Measurements from ENCODE around the gene CES2.
A peak's percentile ranks its signal among the peaks of the same experiment; 100 is the strongest.
"Not testable (repeated sequence)": the region's sequence is repeated elsewhere in the genome, so short reads cannot be mapped to it uniquely, and the experiment has no call there.

The CES2 gene

GRCh38 chr16:66942981-66943380 is 7.7 kb downstream of the CES2 start:
- peaks cover 9% of the 10 kb centered on the region for H3K4me1 Mint-ChIP-seq (ENCODE audit: low read depth)
- peaks cover 17% of the 10 kb centered on the region for H3K36me3 Mint-ChIP-seq (ENCODE audit: low read depth)
- H3K27ac Mint-ChIP-seq = no peak overlapping the region
- DNase-seq (ENCODE audit: low spot score) = no peak
- no peak overlapping the region for H3K4me3 Mint-ChIP-seq
- H3K27me3 Mint-ChIP-seq (ENCODE audit: low read depth) = no peaks in the 10 kb centered on the region
- H3K9me3 Mint-ChIP-seq = no peaks in the 10 kb centered on the region

- Mint-ChIP-seq H3K4me1 (ENCODE audit: low read depth) (peaks cover 14% of the 10 kb centered on the region), H3K27ac (no peak overlapping the region), H3K27me3 (ENCODE audit: low read depth) (peaks cover 6% of the 10 kb centered on the region), H3K4me3 (no peak overlapping the region), H3K9me3 (no peaks in the 10 kb centered on the region), H3K36me3 (ENCODE audit: low read depth) (peaks cover 17% of the 10 kb centered on the region)
- DNase-seq (ENCODE audit: low spot score) = no peak
Measured at GRCh38 chr16:66943426-66944053, 8.2 kb downstream of the CES2 start.

- Mint-ChIP-seq H3K4me3 (no peak overlapping the region), H3K36me3 (ENCODE audit: low read depth) (peaks cover 17% of the 10 kb centered on the region), H3K9me3 (no peaks in the 10 kb centered on the region), H3K27me3 (ENCODE audit: low read depth) (peaks cover 11% of the 10 kb centered on the region), H3K4me1 (ENCODE audit: low read depth) (peaks cover 17% of the 10 kb centered on the region), H3K27ac (no peak overlapping the region)
- no peak for DNase-seq (ENCODE audit: low spot score)
Measured at GRCh38 chr16:66944054-66944441, 8.7 kb downstream of the CES2 start.

- peaks cover 20% of the 10 kb centered on the region for H3K27me3 Mint-ChIP-seq (ENCODE audit: low read depth)
- H3K27ac Mint-ChIP-seq; H3K4me3 Mint-ChIP-seq; H3K9me3 Mint-ChIP-seq; DNase-seq (ENCODE audit: low spot score): not testable (repeated sequence)
- H3K36me3 Mint-ChIP-seq (ENCODE audit: low read depth) = peaks cover 16% of the 10 kb centered on the region
- peaks cover 17% of the 10 kb centered on the region for H3K4me1 Mint-ChIP-seq (ENCODE audit: low read depth)
Measured at GRCh38 chr16:66944971-66945370, 9.7 kb downstream of the CES2 start.

GRCh38 chr16:66945939-66946338 is 10.6 kb downstream of the CES2 start:
- Mint-ChIP-seq H3K4me1 (ENCODE audit: low read depth) (peaks cover 21% of the 10 kb centered on the region), H3K4me3 (no peak overlapping the region), H3K9me3 (no peaks in the 10 kb centered on the region), H3K36me3 (ENCODE audit: low read depth) (peaks cover 16% of the 10 kb centered on the region), H3K27me3 (ENCODE audit: low read depth) (peaks cover 26% of the 10 kb centered on the region), H3K27ac (no peak overlapping the region)
- DNase-seq (ENCODE audit: low spot score) = no peak

- no peak for DNase-seq (ENCODE audit: low spot score)
- Mint-ChIP-seq H3K27ac (no peak overlapping the region), H3K9me3 (peaks cover 4% of the 10 kb centered on the region), H3K36me3 (ENCODE audit: low read depth) (peaks cover 12% of the 10 kb centered on the region), H3K4me3 (no peak overlapping the region), H3K4me1 (ENCODE audit: low read depth) (peaks cover 21% of the 10 kb centered on the region), H3K27me3 (ENCODE audit: low read depth) (peaks cover 32% of the 10 kb centered on the region)
Measured at GRCh38 chr16:66946541-66946940, 11.2 kb downstream of the CES2 start.

GRCh38 chr16:66946974-66947301 is 11.6 kb downstream of the CES2 start:
- peaks cover 21% of the 10 kb centered on the region for H3K4me1 Mint-ChIP-seq (ENCODE audit: low read depth)

GRCh38 chr16:66947302-66948065 is 12.2 kb downstream of the CES2 start:
- Mint-ChIP-seq H3K9me3 (peaks cover 9% of the 10 kb centered on the region), H3K4me1 (ENCODE audit: low read depth) (peaks cover 21% of the 10 kb centered on the region), H3K4me3 (peak overlapping the region; percentile 87), H3K27ac (no peak overlapping the region), H3K27me3 (ENCODE audit: low read depth) (peaks cover 37% of the 10 kb centered on the region), H3K36me3 (ENCODE audit: low read depth) (peaks cover 6% of the 10 kb centered on the region)
- DNase-seq (ENCODE audit: low spot score) = peak; percentile 77

More at GRCh38 chr16:66946974-66947301, 11.6 kb downstream of the CES2 start:
- H3K36me3 Mint-ChIP-seq (ENCODE audit: low read depth) = peaks cover 11% of the 10 kb centered on the region
- peaks cover 8% of the 10 kb centered on the region for H3K9me3 Mint-ChIP-seq
- H3K4me3 Mint-ChIP-seq = no peak overlapping the region
- peaks cover 36% of the 10 kb centered on the region for H3K27me3 Mint-ChIP-seq (ENCODE audit: low read depth)
- no peak for DNase-seq (ENCODE audit: low spot score)
- peak overlapping the region; percentile 33 for H3K27ac Mint-ChIP-seq

- no peak for DNase-seq (ENCODE audit: low spot score)
- Mint-ChIP-seq H3K4me1 (ENCODE audit: low read depth) (peaks cover 21% of the 10 kb centered on the region), H3K27ac (no peak overlapping the region), H3K27me3 (ENCODE audit: low read depth) (peaks cover 40% of the 10 kb centered on the region), H3K9me3 (peaks cover 9% of the 10 kb centered on the region), H3K4me3 (peak overlapping the region; percentile 87), H3K36me3 (ENCODE audit: low read depth) (no peaks in the 10 kb centered on the region)
Measured at GRCh38 chr16:66948134-66948836, 13.0 kb downstream of the CES2 start.

GRCh38 chr16:66948837-66949225 is 13.5 kb downstream of the CES2 start:
- Mint-ChIP-seq H3K4me3 (peak overlapping the region; percentile 87), H3K27ac (no peak overlapping the region), H3K4me1 (ENCODE audit: low read depth) (peaks cover 23% of the 10 kb centered on the region), H3K9me3 (peaks cover 9% of the 10 kb centered on the region), H3K36me3 (ENCODE audit: low read depth) (no peaks in the 10 kb centered on the region), H3K27me3 (ENCODE audit: low read depth) (peaks cover 40% of the 10 kb centered on the region)
- DNase-seq (ENCODE audit: low spot score) = no peak

GRCh38 chr16:66949472-66949871 is 14.2 kb downstream of the CES2 start:
- Mint-ChIP-seq H3K9me3 (peaks cover 9% of the 10 kb centered on the region), H3K4me1 (ENCODE audit: low read depth) (peaks cover 25% of the 10 kb centered on the region), H3K27me3 (ENCODE audit: low read depth) (peaks cover 43% of the 10 kb centered on the region), H3K27ac (no peak overlapping the region), H3K4me3 (peak overlapping the region; percentile 39), H3K36me3 (ENCODE audit: low read depth) (no peaks in the 10 kb centered on the region)
- DNase-seq (ENCODE audit: low spot score) = no peak

- no peak for DNase-seq (ENCODE audit: low spot score)
- Mint-ChIP-seq H3K9me3 (peaks cover 9% of the 10 kb centered on the region), H3K4me3 (no peak overlapping the region), H3K27me3 (ENCODE audit: low read depth) (peaks cover 43% of the 10 kb centered on the region), H3K36me3 (ENCODE audit: low read depth) (no peaks in the 10 kb centered on the region), H3K4me1 (ENCODE audit: low read depth) (peaks cover 25% of the 10 kb centered on the region), H3K27ac (no peak overlapping the region)
Measured at GRCh38 chr16:66950437-66950836, 15.1 kb downstream of the CES2 start.

GRCh38 chr16:66950971-66951790 is 15.9 kb downstream of the CES2 start:
- peaks cover 25% of the 10 kb centered on the region for H3K4me1 Mint-ChIP-seq (ENCODE audit: low read depth)
- H3K9me3 Mint-ChIP-seq = peaks cover 9% of the 10 kb centered on the region
- H3K36me3 Mint-ChIP-seq (ENCODE audit: low read depth) = no peaks in the 10 kb centered on the region
- H3K4me3 Mint-ChIP-seq = no peak overlapping the region
- H3K27ac Mint-ChIP-seq = no peak overlapping the region
- peaks cover 43% of the 10 kb centered on the region for H3K27me3 Mint-ChIP-seq (ENCODE audit: low read depth)
- DNase-seq (ENCODE audit: low spot score) = no peak

All from T-helper 2 cell treated with Interferon-gamma antibody and Interleukin-4, amounts not matched to agents 5 μg/mL and 100 μg/mL, for 36 hours (primary cell).